GM19023 (cell line): ENCODE measurements around the gene MYO3A.

Experiments
- ATAC-seq: cut with Tn5 transposase; IDR thresholded peaks from one replicate; pipeline ENCODE4 v1.9.1; 2021; ENCODE audit warnings: mild to moderate bottlenecking, moderate library complexity; ENCODE audit not compliant: unreplicated experiment

The MYO3A gene

DNA sequence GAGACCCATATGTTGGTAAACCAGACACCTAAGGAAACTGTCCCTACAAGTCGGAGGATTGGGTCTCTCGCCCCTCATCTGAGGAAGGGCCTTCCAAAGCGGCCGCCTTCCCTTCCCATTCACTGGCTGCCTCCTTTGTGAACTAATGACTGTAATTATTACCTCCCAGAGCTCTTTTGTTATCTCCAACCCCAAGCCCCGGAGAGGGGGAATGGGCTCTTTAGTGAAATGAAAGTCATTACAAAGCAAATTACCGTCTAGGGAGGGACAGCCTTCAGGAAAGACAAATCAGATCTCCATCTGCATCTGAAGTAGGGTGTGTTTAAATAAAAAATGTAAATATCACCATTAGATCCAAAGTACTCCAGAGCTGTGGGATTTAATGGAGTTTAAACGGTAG lies 280.0 kb downstream of the MYO3A start:
- no peak for ATAC-seq

DNA sequence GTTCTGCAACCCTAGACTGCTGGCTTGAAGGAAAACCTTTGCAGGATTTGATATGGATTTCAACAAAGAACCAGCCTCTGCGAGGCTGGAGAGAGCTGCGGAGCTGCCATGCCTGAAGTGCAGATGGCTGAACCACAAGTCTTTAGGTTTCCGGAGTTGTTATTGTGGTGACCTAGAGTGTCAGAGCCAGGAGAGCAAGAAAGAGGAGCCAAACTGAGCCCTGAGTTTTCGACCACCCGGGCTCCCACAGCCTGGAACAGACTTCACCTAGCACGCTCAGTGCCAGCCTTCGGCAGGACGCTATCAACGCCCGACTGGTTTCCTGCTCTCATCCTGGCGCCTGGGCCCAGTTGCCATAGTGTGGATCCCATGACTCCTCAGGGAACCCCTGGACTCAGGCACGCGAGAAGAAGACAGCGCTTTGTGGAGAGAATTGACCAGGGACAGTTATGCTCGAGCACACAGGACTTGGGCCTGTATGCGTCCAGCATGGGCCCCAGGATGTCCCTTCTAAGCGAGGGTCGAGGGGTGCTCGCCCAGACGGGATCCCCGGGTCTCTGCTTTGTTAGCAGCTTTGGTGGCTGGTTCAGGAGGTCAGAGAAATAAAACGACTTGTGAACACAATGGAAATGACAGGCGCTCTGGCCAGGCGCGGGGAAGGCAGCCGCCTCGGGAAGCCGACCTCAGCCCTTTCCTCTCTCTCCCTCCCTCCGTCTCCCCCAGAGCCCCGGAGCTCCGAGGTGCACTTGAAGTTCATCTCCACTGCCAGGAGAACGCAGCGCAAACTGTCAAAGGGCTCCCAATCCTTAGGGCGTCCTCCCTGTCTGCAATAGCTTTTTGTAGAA lies 280.7 kb downstream of the MYO3A start:
- no peak for ATAC-seq

GRCh38 chr10:26215396-26215934 lies 281.4 kb downstream of the MYO3A start:
- ATAC-seq = no peak

DNA sequence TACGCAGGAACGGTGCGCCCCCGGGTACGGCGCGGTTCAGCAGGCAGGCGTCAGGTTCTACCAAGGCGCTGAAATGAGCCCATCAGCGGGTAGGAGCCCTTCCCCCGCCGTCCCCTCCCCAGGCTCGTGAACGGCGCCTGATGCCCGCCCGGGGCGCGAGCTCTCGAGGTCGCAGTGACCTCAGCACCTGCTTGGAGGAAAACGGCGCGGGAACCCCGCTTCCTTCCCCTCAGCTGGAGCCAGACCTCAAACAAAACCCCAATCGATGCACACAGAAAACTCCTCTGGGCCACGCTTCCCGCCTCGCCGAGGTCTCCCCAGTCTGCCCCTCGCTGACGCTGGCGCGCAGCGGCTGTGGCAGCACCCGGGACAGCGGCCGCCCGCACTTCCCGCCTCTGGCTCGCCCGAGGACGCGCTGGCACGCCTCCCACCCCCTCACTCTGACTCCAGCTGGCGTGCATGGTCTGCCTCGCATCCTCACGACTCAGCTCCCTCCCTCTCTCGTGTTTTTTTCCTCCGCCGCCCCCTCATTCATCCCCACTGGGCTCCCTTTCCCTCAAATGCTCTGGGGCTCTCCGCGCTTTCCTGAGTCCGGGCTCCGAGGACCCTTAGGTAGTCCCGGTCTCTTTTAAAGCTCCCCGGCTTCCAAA lies 282.0 kb downstream of the MYO3A start:
- ATAC-seq = no peak

GRCh38 chr10:26216585-26217395 lies 282.8 kb downstream of the MYO3A start, which contains the start of gene GAD2:
Gene GAD2, plus strand, starts transcription at chr10:26216774. Its CDS starts 36 bp downstream, at chr10:26216810.
- ATAC-seq = no peak

GRCh38 chr10:26217396-26218086 lies 283.5 kb downstream of the MYO3A start:
- no peak for ATAC-seq

DNA sequence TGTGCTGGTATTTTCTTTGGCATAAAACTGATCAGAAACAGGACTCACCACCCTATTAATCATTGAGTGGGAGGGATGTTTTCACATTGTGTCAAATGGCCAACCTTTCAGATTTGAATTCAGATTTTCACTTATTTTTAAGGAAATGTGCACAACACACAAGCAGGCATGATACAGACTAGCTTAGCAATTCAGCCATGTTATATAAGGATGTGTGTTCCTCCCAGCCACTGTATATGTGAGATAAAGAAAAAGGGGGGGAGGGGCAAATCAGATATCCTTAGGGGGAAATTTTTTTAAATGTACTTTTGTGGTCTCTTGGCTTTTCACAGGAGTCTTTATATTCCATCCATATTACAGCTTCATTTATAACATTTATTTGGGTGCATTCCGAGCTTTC lies 285.6 kb downstream of the MYO3A start:
- ATAC-seq = no peak

DNA sequence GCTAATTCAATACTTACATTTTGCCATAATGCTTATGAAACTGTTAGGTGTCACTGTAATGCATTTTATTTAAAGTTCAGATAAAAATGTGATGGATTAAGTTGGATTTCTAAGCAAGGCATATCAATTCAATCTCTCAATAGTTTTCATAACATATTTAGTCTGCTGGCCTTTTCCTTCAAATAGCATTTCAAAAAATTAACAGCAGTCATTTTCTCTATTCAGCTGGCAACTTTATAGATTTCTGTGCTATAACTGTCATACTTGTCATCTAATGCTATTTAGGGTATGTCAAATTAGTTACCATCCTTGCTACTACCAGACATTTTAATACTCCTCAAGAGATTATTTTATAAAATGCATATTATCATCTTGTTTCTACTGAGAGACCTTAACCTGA lies 286.9 kb downstream of the MYO3A start:
- no peak for ATAC-seq

GRCh38 chr10:26221541-26221940 lies 287.5 kb downstream of the MYO3A start:
- no peak for ATAC-seq

- ATAC-seq = no peak
Measured at GRCh38 chr10:26222563-26222962, 288.5 kb downstream of the MYO3A start.

DNA sequence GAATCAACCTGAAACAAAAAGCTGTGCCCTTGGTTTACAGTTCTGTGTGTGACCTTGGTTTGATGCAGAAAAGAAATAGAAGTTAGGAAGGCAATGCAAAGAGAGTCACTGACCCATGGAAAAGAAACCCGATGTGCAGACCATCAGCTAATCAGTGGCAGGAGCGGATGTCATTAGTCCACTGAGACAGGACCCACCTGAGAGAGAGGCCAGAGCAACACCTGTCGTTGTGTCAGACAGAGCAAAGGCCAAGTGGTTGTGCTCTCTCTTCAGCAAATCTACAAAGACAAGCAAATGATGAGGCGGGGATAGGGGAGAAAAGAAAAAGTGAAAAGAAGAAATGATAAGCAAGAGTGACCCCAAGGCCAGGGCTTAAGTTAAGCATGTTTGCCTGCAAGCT lies 291.3 kb downstream of the MYO3A start:
- ATAC-seq = no peak

GRCh38 chr10:26227786-26228185 lies 293.8 kb downstream of the MYO3A start:
- no peak for ATAC-seq

DNA sequence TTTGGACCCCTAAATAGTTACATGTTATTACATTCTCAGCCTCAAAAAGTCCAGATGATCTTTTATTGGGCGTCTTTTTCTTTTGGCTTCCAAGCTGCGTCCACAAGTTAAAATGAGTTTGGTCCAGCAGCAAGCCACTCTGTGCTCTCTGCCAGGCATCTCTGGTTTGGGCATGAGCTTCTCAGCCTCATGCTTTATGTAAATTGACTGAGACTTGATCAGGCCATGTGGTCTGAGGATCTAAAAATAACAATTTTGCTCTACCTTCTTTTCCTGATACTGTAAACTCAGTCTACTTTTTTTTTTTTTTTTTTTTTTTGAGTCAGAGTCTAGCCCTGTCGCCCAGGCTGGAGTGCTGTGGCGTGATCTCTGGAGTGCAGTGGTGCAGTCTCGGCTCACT lies 298.1 kb downstream of the MYO3A start:
- no peak for ATAC-seq

- ATAC-seq = no peak
Measured at GRCh38 chr10:26235761-26236160, 301.7 kb downstream of the MYO3A start.

- no peak for ATAC-seq
Measured at GRCh38 chr10:26238378-26238777, 304.3 kb downstream of the MYO3A start.

GRCh38 chr10:26242706-26243350 lies 308.8 kb downstream of the MYO3A start:
- no peak for ATAC-seq

DNA sequence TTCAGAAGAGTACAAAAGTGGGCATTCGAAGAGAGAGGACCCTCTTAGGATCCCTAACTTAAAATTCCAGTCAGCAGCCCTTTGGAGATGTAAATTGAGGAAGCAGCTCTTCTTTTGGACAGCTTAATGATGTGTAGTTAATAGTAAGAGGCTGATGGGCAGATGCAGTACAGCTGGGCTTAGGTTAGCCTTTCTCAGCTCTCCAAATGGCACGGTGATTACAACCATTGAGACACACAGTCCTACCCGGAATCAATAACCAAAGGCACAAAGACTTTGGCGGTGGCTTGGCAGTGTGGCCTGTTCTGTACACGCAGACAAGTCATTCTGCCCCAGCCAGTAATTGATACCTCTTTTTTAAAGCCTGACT lies 309.3 kb downstream of the MYO3A start:
- ATAC-seq = no peak

DNA sequence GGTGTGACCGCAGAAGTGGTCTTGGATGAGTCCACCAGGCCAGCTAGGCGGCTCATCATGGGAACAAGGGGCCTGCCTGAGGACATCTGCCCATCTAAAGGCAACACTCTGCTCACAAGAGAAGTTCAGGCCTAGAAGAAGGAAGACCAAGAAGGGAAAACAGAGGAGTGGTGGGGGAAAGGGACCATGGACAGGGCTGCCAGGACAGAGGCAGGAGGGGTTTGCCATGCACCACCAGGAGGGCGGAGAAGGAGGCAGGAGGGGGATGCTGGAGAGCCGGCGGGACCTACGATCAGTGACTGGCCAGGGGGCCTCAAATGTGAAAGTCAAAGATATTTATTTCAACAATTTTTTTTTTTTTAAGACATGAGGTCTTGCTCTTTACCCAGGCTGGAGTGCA lies 315.7 kb downstream of the MYO3A start:
- ATAC-seq = no peak

DNA sequence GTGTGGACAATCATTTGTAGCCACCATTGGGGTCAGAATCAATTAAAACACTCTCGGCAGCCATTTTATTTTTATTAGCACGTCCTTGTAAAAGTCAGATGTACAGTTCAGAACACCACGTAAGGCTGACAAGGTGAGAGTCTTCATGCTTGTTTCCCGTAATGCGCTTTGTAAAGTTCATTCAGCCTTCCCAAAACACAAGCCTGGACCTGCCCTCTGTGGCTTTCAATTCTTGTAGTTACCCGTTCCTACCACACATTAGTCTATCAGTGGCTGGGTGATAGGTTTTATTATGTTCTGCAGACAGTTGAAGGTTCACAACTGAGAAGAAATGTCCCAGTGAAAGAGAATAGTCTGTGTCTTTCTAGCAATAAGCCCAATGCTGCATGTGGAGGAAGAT lies 317.9 kb downstream of the MYO3A start:
- ATAC-seq = no peak

- no peak for ATAC-seq
Measured at GRCh38 chr10:26254616-26255015, 320.6 kb downstream of the MYO3A start.
